Daoy (cell line): ENCODE measurements around the gene PTPRM. TPM values are rescaled to one million over a fixed set of nuclear protein-coding genes. Genes with fewer than 3 reads are reported as not detected.

ENCODE experiments used
- DNase-seq: peaks from one replicate; pipeline ENCODE4 v3.0.0-alpha.2; 2015; ENCODE audit warnings: low read depth
- total RNA-seq: library from RNA; depleted of rRNA; stranded (reverse); fragments of >200 nt; shearing (Covaris generic); gene quantifications from 2 replicates; pipeline ENCODE4 v1.2.3, GENCODE V29; 2014

Gene PTPRM
- total RNA-seq, 1 experiment from 2014 or later, result 13.0 TPM

DNA sequence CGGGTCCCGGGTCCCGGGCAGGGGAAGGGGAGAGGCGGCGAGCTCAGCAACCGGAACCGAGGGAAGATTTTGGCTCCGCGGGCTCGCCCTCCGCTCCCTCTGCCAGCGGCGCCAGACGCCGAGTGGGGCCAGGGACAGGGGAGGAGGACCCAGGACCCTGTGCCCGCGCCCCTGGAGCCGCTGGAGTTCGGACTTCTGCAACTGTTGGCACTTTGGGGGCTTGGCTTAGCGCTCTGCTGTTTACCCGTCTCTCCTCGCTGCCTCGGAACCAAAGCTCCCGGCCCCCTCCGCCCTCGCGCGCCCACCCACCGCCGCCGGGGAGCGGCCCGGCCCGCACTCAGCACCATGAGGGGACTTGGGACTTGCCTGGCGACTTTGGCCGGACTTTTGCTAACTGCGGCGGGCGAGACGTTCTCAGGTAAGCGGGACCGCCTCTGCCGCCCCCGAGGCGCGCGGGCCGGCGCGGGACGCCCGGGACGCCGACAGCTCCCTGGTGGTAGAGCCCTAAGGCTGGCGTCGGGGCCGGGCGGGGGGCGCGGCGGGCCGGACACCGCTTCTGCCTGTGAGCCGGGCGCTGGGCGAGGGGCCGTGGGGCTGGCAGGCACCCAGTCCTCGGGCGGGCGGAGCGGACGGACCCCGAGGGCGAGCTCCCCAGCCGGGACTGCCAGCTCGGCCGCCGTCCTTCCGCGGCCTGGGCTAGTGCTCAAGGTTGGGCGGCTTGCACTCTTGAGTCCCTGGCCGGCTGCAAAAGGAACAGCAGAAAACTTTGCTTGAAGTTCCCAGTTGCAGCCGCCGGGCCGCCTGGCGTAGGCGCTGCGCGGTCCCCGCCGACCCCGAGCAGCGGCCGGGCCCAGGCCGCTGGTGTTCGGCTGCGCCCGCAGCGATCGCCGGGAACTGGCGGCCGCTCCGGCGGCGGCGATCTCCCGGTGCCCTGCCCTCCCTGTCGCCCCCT is 634 bp downstream of the PTPRM start:
- DNase-seq, result peak; percentile 43

DNA sequence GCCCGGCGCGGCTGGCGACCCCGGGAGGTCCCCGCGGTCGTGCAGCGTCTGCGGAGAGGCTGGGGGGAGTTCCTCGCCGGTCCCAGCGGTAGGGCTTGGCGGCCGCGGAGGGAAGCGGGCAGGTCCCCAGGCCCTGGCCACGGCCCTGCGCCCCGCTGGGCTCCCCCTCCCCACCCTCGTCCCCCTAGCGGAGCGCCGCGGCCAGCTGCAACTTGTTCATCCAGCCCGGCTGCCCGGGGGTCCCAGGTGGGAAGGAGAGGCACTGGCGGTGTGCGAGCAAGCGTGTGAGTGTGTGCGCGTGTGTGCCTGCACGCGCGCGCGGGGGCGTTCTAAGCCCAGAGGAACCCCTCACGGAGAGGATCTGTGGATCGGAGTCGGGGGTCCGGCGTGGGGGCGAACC is 1.3 kb downstream of the PTPRM start:
- no peak for DNase-seq

DNA sequence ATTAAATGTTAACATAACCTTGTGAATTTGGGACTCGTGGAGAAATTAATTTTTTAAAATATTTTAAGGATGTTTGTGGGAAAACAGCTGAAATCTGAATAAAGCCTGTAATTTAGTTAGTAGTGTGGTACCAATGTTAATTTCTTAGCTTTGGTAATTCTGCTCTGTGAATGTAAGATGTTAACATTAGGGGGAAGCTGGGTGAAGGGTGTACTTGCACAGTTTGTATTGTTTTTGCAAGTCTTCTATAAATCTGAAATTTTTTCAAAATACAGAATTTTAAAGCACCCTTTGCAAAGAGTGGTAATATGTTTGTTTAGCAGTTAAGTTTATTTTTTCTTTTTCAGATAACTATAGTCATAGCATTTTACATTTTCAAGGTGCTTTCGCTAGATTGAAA is 4.5 kb downstream of the PTPRM start:
- DNase-seq, result no peak

GRCh38 chr18:7572822-7573221 is 5.7 kb downstream of the PTPRM start:
- no peak for DNase-seq

GRCh38 chr18:7575465-7576028 is 8.4 kb downstream of the PTPRM start:
- DNase-seq, result peak; percentile 16

DNA sequence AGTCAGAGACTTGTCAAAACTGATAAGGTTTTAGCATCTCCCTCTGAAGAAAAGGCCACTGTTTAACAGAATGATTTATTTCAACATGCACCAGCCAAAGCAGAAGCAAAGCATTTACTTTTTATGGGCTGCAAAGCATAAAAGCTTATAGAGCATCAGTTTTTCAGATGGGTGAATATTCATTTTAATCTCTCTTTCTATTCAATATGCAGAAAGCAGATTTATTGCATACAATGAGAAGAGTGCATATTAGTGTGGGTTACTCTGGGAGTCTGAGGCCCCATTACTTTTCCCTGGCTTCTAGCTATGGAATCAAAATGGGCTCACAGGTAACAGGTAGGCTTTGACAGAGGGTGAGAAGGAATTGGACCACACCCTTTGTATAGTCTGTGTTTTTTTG is 9.0 kb downstream of the PTPRM start:
- no peak for DNase-seq

DNA sequence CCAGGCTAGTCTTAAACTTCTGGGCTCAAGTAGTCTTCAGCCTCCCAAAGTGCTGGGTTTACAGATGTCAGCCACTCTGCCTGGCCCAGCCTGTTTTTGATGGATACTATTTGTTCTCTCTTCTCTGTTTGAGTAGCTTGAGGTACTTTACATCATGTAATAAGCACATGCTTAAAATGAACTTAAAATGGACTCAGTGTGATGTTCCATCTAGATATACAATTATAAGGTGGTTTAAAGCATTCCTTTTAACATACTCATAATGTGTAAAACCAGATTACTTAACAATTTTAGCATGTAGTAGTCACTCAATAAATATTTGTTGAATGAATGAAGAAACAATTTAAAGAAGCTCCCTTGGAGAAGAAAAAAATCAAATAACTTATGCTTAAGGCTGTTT is 9.6 kb downstream of the PTPRM start:
- no peak for DNase-seq

GRCh38 chr18:7577706-7578105 is 10.6 kb downstream of the PTPRM start:
- peak; percentile 58 for DNase-seq

DNA sequence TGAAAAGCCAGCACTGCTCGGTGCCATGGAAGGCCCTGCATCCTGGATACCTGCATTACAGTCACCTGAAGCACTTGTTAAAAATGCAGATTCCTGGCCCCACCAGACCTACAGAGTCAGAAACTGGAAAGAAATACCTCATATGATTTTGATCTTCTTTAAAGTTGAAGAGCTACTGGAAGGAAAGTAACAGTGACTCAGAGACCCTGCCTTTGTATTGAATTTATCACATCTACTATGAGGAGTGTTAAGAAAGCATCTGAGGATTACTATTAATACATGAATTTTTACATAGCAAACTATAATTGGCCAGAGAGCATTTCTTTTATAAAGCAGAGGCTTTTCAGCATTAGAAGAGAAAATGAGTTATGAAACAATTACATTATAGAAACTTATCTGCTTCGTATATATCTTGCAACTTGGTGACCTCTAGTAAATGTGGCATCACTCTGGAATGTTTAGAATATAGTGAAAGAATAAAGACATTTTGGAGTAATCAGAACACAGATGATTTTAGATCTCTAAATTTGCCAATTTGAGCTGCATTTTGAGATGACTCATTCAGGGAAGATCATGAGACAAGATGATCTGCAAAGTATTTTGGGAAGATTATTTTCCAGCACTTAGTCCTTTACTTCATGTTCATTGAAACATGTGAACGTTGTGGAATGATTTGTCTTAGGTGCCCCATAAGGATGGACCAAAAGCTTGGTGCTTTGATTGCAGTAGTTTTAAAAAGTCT is 12.2 kb downstream of the PTPRM start:
- no peak for DNase-seq

GRCh38 chr18:7579918-7580542 is 12.9 kb downstream of the PTPRM start:
- no peak for DNase-seq

GRCh38 chr18:7584646-7585275 is 17.6 kb downstream of the PTPRM start:
- no peak for DNase-seq

- DNase-seq, result no peak
Measured at GRCh38 chr18:7585276-7585670, 18.2 kb downstream of the PTPRM start.

- DNase-seq, result no peak
Measured at GRCh38 chr18:7586379-7586778, 19.3 kb downstream of the PTPRM start.

DNA sequence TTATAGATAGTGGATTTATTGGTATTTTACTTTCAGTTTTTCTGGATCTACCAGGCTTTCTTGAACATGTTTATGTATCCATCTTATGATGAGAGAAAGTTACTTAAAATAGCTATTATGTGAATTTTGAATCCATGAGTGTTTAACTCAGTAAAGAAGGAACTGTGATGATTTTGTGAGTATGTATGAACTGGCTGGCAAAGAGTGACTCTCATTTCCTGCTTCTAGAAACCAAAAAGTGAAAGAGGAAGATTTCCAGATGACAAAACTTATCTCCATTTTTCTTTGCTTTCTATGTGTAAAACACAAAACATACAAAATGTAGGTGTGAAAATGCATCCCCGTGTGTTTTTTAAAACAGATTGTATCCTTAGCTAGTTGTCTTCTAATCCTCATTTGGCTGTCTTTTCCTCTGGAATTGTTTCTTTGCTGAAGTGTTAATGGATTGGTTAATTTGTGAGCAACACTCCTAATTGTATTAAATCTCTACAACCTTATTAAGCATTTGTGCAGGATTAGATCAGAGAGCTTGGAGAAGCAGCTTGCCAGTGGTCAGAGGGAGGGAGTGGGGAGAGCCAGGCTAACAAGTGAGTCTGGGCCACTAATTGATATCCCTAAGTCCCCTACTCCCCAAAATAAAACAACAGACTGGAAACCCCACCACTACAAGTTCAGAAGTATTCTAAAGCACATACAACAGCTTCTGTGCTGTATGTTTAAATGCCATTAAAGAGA is 23.9 kb downstream of the PTPRM start:
- no peak for DNase-seq

GRCh38 chr18:7592305-7593071 is 25.4 kb downstream of the PTPRM start:
- no peak for DNase-seq

GRCh38 chr18:7593218-7593819 is 26.2 kb downstream of the PTPRM start:
- DNase-seq, result no peak

GRCh38 chr18:7596147-7596546 is 29.0 kb downstream of the PTPRM start:
- no peak for DNase-seq

DNA sequence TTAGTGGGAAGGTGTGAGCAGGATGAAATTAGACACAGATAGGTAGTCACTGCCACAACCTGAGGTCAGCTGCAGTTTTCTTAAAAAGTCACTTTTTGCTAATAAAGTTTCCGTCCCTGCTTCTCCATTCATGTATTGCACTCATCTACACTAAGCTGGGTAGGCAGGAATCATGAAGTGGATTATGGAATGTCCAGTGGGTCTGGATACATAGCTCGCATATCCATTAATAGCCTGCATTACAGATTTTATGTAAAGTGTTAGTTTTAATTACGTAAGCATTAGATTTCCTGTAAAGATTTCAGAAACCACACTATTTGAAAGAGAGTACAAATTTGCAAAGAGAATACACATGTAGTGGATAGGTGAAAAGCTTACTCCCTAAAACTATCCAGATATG is 30.4 kb downstream of the PTPRM start:
- no peak for DNase-seq

DNA sequence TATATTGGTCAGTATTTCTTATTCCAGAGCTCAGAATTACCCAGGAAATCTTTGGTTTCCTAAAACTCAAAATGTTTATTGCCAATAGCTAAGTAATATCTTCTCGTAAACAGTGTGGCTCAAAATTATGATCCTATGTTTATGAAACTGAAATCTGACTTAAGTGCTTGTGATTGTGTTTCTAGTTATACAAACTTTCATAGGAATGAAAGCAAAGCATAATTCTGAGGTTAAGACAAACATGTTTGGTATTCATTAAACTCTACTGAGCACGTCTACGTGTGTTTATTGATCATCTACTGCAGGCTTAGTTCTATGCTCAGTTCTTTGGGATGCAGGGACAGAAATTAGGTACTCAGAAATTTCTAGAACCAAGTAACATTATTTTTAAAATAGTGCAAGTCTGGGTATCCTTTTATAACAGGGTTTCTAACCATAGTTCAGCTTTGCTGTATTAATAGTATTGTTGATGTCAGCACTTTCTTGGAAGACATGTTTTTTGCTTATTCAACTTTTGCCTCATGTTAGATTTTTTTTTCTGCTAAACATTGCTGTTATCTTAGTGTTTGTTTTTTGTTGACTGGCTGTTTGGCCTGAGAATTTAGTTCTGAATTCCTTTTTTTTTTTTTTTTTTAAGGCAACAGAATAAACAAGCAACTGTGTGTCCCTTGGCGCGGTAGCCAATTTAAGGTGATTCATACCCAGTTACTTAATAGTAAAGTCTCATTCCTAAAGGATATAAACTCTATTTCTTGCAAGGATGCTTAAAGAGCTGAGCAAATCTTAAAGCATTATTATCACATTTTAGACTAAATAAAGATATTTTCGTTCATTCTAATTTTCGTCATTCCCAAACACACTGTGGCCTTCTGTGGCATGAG is 31.3 kb downstream of the PTPRM start:
- no peak for DNase-seq
